ENCODE data around the gene SCN4A. TPM values are rescaled to one million over a fixed set of nuclear protein-coding genes. Genes with fewer than 3 reads are reported as not detected.

Gene SCN4A
- total RNA-seq, 1 experiment from 2014 or later, result not detected

DNA sequence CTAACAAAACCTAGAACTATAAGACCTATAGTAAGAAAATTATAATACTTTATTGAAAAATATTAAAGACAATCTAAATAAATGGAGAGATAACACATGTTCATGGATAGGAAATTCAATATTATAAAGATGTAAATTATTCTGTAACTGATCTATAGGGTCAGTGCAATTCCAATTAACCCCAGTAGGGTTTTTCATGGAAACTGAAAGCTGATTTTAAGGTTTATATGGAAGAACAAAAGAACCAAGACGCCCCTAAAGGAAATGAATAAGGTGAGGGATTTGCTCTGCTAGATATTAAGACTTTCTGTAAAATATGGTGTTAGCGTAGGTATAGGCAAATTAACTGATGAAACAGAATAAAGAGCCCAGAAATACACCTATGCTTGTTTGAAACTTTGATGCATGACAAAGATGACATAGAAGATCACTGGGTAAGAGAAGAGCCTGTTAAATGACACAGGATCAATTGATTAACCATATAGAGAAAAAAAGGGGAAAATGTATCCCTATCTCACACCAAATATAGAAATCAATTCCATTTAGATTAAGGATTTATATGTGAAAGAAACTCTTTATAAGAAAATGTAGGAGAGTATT is 44.8 kb upstream of the SCN4A start:
- no peak for ATAC-seq
- intact Hi-C loops (cut with micrococcal nuclease), result loop anchor here (2.0 kb wide), 1 partner anchor 99 kb away; the partner anchor contains the start of gene GH1
- Histone ChIP-seq H3F3A (ENCODE audit: low read length, unreplicated experiment) (no peaks in the 10 kb centered on the region), H3K9me2 (replicated peaks; ENCODE audit: low read length) (no peaks in the 10 kb centered on the region), H3K79me2 (ENCODE audit: low read length) (no peaks in the 10 kb centered on the region), H3K4me1 (ENCODE audit: insufficient read depth, low read length) (no peaks in the 10 kb centered on the region), H3K27ac (ENCODE audit: low read length) (no peak overlapping the region), H3K4me3 (ENCODE audit: low read length) (no peak overlapping the region), H3K9me3 (ENCODE audit: low read length) (no peaks in the 10 kb centered on the region), H4K20me1 (ENCODE audit: low read length) (no peaks in the 10 kb centered on the region), H3K27me3 (ENCODE audit: low read length) (no peaks in the 10 kb centered on the region), H3K4me2 (ENCODE audit: low read length) (no peak overlapping the region), H3K9ac (ENCODE audit: low read length) (no peak overlapping the region), H3K36me3 (ENCODE audit: low read depth, low read length) (no peaks in the 10 kb centered on the region), H2AFZ (ENCODE audit: low read length) (no peak overlapping the region)
- peak; percentile 37 for DNase-seq
- ChIA-PET CTCF (interaction anchor here (1.5 to 2.1 kb wide), 2 partner anchors 11 to 116 kb away, joined by 6 to 8 read pairs; no protein-coding TSS in a partner anchor), POLR2A (ENCODE audit: unreplicated experiment) (interaction anchor here (0.6 to 0.7 kb wide), 2 partner anchors 251 to 489 kb away, joined by 3 to 4 read pairs; partner anchors contain the start of gene DDX5)
- BruUV-seq (replicated peaks), result no TSS peak
- TF ChIP-seq, protein P1, sequence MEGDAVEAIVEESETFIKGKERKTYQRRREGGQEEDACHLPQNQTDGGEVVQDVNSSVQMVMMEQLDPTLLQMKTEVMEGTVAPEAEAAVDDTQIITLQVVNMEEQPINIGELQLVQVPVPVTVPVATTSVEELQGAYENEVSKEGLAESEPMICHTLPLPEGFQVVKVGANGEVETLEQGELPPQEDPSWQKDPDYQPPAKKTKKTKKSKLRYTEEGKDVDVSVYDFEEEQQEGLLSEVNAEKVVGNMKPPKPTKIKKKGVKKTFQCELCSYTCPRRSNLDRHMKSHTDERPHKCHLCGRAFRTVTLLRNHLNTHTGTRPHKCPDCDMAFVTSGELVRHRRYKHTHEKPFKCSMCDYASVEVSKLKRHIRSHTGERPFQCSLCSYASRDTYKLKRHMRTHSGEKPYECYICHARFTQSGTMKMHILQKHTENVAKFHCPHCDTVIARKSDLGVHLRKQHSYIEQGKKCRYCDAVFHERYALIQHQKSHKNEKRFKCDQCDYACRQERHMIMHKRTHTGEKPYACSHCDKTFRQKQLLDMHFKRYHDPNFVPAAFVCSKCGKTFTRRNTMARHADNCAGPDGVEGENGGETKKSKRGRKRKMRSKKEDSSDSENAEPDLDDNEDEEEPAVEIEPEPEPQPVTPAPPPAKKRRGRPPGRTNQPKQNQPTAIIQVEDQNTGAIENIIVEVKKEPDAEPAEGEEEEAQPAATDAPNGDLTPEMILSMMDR (conservative IDR thresholded peaks at IDR 0.05; ENCODE audit: low read depth, low read length), result peak; percentile 53
- TF ChIP-seq EZH2 (IDR thresholded peaks at IDR 0.05; ENCODE audit: low read length, unreplicated experiment), result no peak

DNA sequence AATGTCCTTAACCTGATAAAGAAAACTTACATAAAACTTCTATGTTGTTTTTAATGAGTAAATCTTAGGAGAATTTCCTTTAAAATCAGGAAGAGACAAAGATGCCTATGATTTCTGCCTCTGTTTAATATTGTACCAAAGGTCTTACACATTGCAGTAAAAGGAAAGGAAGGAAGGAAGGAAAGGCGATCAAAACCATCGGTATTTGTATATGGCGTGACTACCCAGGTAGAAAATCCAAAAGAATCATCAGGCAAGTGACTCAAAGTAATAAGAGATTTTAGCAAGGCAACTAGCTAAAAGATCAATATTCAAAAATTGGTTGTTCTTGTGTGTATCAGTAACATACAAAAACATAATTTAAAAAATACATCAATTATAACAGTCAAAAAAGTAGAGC is 44.3 kb upstream of the SCN4A start:
- Histone ChIP-seq H3K4me1 (ENCODE audit: insufficient read depth, low read length) (no peaks in the 10 kb centered on the region), H3K27ac (ENCODE audit: low read length) (no peak overlapping the region), H3K9ac (ENCODE audit: low read length) (no peak overlapping the region), H3K4me3 (ENCODE audit: low read length) (no peak overlapping the region), H3K9me2 (replicated peaks; ENCODE audit: low read length) (no peaks in the 10 kb centered on the region), H3K9me3 (ENCODE audit: low read length) (no peaks in the 10 kb centered on the region), H3K27me3 (ENCODE audit: low read length) (no peaks in the 10 kb centered on the region), H3K4me2 (ENCODE audit: low read length) (no peak overlapping the region), H3K36me3 (ENCODE audit: low read depth, low read length) (no peaks in the 10 kb centered on the region), H3F3A (ENCODE audit: low read length, unreplicated experiment) (no peaks in the 10 kb centered on the region), H4K20me1 (ENCODE audit: low read length) (no peaks in the 10 kb centered on the region), H3K79me2 (ENCODE audit: low read length) (no peaks in the 10 kb centered on the region), H2AFZ (ENCODE audit: low read length) (no peak overlapping the region)
- DNase-seq, result no peak
- no peak for ATAC-seq
- ChIA-PET POLR2A (ENCODE audit: unreplicated experiment) (interaction anchor here (0.6 kb wide), 1 partner anchor 252 kb away, joined by 4 read pairs; no protein-coding TSS in a partner anchor), CTCF (interaction anchor here (0.5 to 2.1 kb wide), 5 partner anchors 9 to 402 kb away, joined by 3 to 8 read pairs (median 6); no protein-coding TSS in a partner anchor)
- TF ChIP-seq, protein P1 (conservative IDR thresholded peaks at IDR 0.05; ENCODE audit: low read depth, low read length), result no peak
- no peak for TF ChIP-seq EZH2 (IDR thresholded peaks at IDR 0.05; ENCODE audit: low read length, unreplicated experiment)
- TF ChIP-seq EZH2phosphoT487 (IDR thresholded peaks at IDR 0.05; ENCODE audit: borderline replicate concordance, low read length), result no peak
- intact Hi-C loops (cut with micrococcal nuclease), result loop anchor here (2.0 kb wide), 1 partner anchor 98 kb away; the partner anchor contains the start of gene GH1
- BruUV-seq (replicated peaks), result no TSS peak

DNA sequence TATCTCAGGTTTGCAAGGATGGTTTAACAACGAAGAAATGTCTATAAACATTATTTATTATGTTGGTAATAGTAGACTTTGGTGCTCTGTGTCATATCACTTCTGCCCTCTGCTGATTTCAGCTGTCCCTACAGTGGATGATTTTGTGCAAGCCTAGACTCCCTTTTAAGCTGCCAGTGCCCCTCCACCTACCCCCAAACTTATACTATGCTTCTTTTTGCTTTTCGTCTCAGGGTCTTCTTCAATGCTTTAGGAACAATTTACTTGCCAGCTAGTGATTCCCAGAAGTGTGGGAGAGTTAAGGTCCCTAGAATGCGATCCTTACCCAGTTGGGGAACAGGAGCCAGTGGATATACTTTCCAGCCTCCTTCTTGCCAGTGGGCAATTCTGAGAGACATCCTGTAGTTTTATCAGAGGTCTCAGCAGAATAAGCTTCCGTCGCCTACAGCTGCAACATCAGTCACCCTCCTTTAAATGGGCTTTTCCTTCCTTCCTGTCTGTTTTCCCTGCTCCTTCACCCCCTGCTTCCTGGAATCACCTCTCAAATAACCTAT is 43.6 kb upstream of the SCN4A start:
- DNase-seq (no peak), ATAC-seq (peak; percentile 78)
- Histone ChIP-seq H2AFZ (ENCODE audit: low read length) (no peak overlapping the region), H3K4me1 (ENCODE audit: insufficient read depth, low read length) (no peaks in the 10 kb centered on the region), H3K79me2 (ENCODE audit: low read length) (no peaks in the 10 kb centered on the region), H3K27me3 (ENCODE audit: low read length) (no peaks in the 10 kb centered on the region), H3K9me2 (replicated peaks; ENCODE audit: low read length) (no peaks in the 10 kb centered on the region), H3K4me3 (ENCODE audit: low read length) (no peak overlapping the region), H3K27ac (ENCODE audit: low read length) (no peak overlapping the region), H3K4me2 (ENCODE audit: low read length) (no peak overlapping the region), H3K9me3 (ENCODE audit: low read length) (no peaks in the 10 kb centered on the region), H3K36me3 (ENCODE audit: low read depth, low read length) (no peaks in the 10 kb centered on the region), H4K20me1 (ENCODE audit: low read length) (no peaks in the 10 kb centered on the region), H3K9ac (ENCODE audit: low read length) (no peak overlapping the region), H3F3A (ENCODE audit: low read length, unreplicated experiment) (no peaks in the 10 kb centered on the region)
- TF ChIP-seq EZH2 (IDR thresholded peaks at IDR 0.05; ENCODE audit: low read length, unreplicated experiment), result no peak
- TF ChIP-seq, protein P1 (conservative IDR thresholded peaks at IDR 0.05; ENCODE audit: low read depth, low read length), result peak; percentile 55; the same call in 1 of the 2 replicates
- no TSS peak for BruUV-seq (replicated peaks)
- intact Hi-C loops (cut with micrococcal nuclease), result loop anchor here (2.0 kb wide), 1 partner anchor 98 kb away; the partner anchor contains the start of gene GH1
- POLR2A ChIA-PET (ENCODE audit: unreplicated experiment), result no interaction called here
- CTCF ChIA-PET, result interaction anchor here (0.5 to 2.1 kb wide), 5 partner anchors 10 to 402 kb away, joined by 3 to 8 read pairs (median 6); no protein-coding TSS in a partner anchor

Data from PC-3 (cell line).